Type B pancreatic cell (in vitro differentiated cells): ENCODE results near the gene FAM9A. TPM values are rescaled to one million over a fixed set of nuclear protein-coding genes. Genes with fewer than 3 reads are reported as not detected.

Experiments
- DNase-seq: peaks from one replicate; pipeline ENCODE4 v3.0.0; 2021; ENCODE audit warnings: mixed read lengths; ENCODE audit not compliant: unreplicated experiment; ENCODE audit errors: extremely low spot score
- H3K27ac Mint-ChIP-seq: 2 replicates; pipeline ENCODE4 v1.8.0; 2021; ENCODE audit warnings: mild to moderate bottlenecking, mixed read lengths
- H3K27me3 Mint-ChIP-seq: 2 replicates; pipeline ENCODE4 v1.8.0; 2021; ENCODE audit warnings: mixed read lengths
- H3K36me3 Mint-ChIP-seq: 2 replicates; pipeline ENCODE4 v1.8.0; 2021; ENCODE audit warnings: mixed read lengths
- H3K4me1 Mint-ChIP-seq: one replicate; pipeline ENCODE4 v1.8.0; 2021; ENCODE audit warnings: mixed read lengths; ENCODE audit not compliant: unreplicated experiment
- H3K4me3 Mint-ChIP-seq: 2 replicates; pipeline ENCODE4 v1.8.0; 2021; ENCODE audit warnings: mild to moderate bottlenecking, mixed read lengths
- H3K9me3 Mint-ChIP-seq: 2 replicates; pipeline ENCODE4 v1.8.0; 2021; ENCODE audit warnings: mixed read lengths
- CTCF ChIP-seq: fragments of 200-600 bp; sonication (generic); conservative IDR thresholded peaks from 2 replicates; pipeline ENCODE4 v1.5.0; 2021; ENCODE audit warnings: antibody characterized with exemption, mild to moderate bottlenecking
- total RNA-seq: library from RNA; stranded (reverse); gene quantifications from 2 replicates; pipeline ENCODE4 v1.2.1, GENCODE V29; 2021; ENCODE audit warnings: low replicate concordance

The FAM9A gene
- total RNA-seq, 1 donor from 2014 or later = not detected

DNA sequence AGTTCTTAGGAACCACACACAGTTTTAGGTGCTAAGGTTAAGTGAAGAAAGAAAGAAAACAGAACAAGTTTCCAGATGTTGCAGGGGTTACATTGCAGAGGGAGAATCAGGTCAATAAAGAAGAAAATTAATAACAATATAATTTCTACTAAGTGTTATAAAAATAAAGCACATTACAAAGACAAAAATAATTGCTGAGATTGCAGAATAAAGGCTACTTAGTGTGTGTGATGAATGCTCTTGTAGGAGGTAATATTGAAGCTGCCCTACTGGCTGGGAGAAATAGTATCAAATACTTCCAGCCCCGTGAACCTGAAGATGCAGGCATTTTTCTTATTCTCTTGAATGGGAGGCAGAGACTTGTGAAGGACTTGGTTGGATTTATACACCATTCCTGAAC, 33.2 kb upstream of the FAM9A start:
- H3K9me3 Mint-ChIP-seq = peaks cover 5% of the 10 kb centered on the region
- H3K4me3 Mint-ChIP-seq = no peak overlapping the region
- H3K4me1 Mint-ChIP-seq = no peaks in the 10 kb centered on the region
- H3K27ac Mint-ChIP-seq = no peak overlapping the region
- peaks cover 7% of the 10 kb centered on the region for H3K27me3 Mint-ChIP-seq
- H3K36me3 Mint-ChIP-seq = no peaks in the 10 kb centered on the region
- no peak for TF ChIP-seq CTCF
- DNase-seq = no peak

DNA sequence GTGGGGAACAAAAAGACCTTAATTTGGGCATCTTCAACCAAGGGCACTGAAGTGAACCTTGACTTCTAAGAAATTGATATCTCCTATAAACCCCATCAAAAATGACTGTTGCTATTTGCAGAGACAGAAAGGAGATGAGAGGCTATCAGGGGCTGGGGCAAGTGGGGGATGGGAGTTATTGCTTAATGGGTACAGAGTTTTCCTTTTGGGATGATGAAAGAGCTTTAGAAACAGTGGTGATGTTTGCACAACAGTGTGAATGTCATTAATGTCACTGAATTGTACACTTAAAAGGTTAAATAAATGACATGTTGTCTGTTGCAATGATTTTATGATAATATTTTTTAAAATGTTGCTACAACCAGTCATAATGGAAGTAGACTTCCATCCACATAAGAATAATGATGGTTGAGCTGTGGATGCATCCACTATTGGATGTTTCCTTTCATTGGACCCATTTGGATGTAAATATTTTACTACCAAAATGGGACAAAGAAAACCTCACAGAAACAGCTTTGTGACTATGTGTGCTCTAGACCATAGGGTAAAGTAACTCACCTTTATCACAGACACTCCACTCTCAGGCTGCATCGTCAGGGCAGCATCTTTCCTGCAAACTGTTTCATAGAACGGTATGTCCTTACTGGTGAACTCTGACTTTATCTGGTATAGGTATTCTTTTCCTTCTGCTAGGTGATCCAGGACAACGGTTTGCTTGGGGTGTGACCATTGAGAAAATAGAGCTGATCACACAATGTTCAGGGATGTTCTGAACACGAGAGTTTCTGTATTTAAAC, 31.6 kb upstream of the FAM9A start:
- Mint-ChIP-seq H3K4me3 (no peak overlapping the region), H3K27me3 (peaks cover 7% of the 10 kb centered on the region), H3K36me3 (no peaks in the 10 kb centered on the region), H3K4me1 (no peaks in the 10 kb centered on the region), H3K9me3 (peaks cover 5% of the 10 kb centered on the region), H3K27ac (no peak overlapping the region)
- no peak for DNase-seq
- no peak for TF ChIP-seq CTCF

DNA sequence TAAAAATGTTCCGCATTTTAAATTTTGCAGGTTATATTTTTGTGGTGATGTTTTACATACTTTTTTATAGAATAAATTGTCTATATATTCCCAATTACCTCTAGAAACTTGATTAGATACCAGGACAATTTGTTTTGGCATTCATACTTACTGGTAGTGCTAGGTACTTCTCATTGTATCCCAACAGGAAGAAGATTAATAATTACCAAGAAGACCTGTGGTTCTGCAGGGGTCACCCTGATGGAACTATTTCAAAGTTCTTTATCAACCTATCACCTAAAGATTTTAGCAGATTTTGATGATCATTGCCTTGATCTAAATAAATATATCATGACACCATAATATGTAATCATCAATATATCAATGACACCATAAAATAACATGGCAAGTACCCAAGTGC, 22.5 kb upstream of the FAM9A start:
- no peak for DNase-seq
- H3K9me3 Mint-ChIP-seq = no peaks in the 10 kb centered on the region
- no peaks in the 10 kb centered on the region for H3K27me3 Mint-ChIP-seq
- H3K27ac Mint-ChIP-seq = no peak overlapping the region
- H3K4me3 Mint-ChIP-seq = no peak overlapping the region
- no peaks in the 10 kb centered on the region for H3K4me1 Mint-ChIP-seq
- no peaks in the 10 kb centered on the region for H3K36me3 Mint-ChIP-seq
- TF ChIP-seq CTCF = no peak

DNA sequence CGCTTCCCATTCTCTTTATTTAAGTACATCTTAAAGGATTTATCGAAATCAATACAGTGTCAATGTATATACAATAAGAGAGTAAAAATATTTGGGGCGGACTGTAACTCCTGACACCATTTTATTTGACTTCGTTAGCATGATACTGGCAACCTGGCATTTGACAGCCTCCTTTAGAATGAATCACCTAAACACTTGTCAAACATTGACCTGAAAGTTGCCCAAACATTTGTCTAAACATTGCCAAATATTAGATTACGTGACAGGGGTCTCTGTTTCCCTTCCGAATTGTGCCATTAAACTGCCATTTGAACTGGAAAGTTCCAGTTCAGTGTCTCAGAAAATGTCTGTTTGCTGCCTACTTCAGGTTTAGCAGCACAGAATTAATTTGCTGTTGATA, 20.8 kb upstream of the FAM9A start:
- TF ChIP-seq CTCF = no peak
- H3K4me3 Mint-ChIP-seq = no peak overlapping the region
- no peak overlapping the region for H3K27ac Mint-ChIP-seq
- no peaks in the 10 kb centered on the region for H3K36me3 Mint-ChIP-seq
- no peak for DNase-seq
- no peaks in the 10 kb centered on the region for H3K9me3 Mint-ChIP-seq
- H3K27me3 Mint-ChIP-seq = no peaks in the 10 kb centered on the region
- H3K4me1 Mint-ChIP-seq = no peaks in the 10 kb centered on the region

DNA sequence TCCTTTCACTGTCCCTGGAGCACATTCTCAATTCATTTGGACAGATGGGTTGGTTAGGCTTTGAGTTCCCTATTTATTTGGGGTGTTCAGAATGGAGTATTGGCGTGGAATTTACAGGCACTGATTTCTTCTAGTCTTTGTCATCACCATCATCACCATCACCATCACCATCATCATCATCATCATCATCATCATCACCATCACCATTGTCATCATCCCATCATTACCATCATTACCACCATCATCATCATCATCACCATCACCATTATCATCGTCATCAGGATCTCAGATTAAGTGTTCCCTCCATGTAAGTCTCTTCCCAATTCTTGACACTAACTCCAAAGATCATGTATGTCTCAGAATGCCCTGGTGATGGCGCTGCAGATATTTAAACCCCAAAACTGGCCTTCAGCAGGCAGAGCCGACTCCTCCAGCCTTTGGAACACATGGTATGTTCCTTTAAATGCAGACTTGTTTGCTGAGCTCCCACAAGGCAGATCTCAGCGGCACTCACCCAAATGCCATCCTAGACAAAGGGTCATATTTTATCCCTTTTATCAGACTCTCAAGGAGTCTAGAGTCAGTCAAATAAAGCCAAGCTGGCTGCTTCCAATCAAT, 19.8 kb upstream of the FAM9A start:
- H3K27me3 Mint-ChIP-seq = no peaks in the 10 kb centered on the region
- no peaks in the 10 kb centered on the region for H3K9me3 Mint-ChIP-seq
- peak; percentile 39 for TF ChIP-seq CTCF
- no peak overlapping the region for H3K4me3 Mint-ChIP-seq
- H3K4me1 Mint-ChIP-seq = no peaks in the 10 kb centered on the region
- DNase-seq = no peak
- no peaks in the 10 kb centered on the region for H3K36me3 Mint-ChIP-seq
- no peak overlapping the region for H3K27ac Mint-ChIP-seq
